ENCODE measurements around the gene RAB3IP.
"Not testable (repeated sequence)": the region's sequence is repeated elsewhere in the genome, so short reads cannot be mapped to it uniquely, and the experiment has no call there.

RAB3IP gene

DNA sequence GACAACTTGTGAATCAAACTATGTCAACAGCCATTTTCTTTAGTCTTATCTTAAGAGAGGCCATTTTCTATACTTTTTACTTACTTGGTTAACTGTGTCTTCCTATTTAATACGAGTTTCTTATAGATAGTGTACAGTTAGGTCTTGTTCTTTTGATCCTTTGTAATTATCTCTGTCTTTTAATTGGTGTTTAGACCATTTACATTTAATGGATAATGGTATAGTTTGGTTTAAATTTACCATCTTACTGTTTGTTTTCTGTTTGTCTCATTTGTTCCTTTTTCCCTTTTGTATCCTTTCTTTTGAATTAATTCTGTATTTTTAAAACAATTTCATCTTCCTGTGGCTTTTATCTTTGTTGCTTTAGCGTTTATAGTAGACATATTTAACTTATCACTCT, 19.4 kb downstream of the RAB3IP start:
- Histone ChIP-seq H3K4me3 (ENCODE audit: low read depth, low read length) (no peak overlapping the region), H3K27ac (no peak overlapping the region), H3K27me3 (replicated peaks) (no peaks in the 10 kb centered on the region), H3K36me3 (replicated peaks) (no peaks in the 10 kb centered on the region)
- DNase-seq: no peak
- TF ChIP-seq, protein P1, sequence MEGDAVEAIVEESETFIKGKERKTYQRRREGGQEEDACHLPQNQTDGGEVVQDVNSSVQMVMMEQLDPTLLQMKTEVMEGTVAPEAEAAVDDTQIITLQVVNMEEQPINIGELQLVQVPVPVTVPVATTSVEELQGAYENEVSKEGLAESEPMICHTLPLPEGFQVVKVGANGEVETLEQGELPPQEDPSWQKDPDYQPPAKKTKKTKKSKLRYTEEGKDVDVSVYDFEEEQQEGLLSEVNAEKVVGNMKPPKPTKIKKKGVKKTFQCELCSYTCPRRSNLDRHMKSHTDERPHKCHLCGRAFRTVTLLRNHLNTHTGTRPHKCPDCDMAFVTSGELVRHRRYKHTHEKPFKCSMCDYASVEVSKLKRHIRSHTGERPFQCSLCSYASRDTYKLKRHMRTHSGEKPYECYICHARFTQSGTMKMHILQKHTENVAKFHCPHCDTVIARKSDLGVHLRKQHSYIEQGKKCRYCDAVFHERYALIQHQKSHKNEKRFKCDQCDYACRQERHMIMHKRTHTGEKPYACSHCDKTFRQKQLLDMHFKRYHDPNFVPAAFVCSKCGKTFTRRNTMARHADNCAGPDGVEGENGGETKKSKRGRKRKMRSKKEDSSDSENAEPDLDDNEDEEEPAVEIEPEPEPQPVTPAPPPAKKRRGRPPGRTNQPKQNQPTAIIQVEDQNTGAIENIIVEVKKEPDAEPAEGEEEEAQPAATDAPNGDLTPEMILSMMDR (IDR thresholded peaks at IDR 0.05; ENCODE audit: low read depth, low read length, missing control alignments): no peak
- in situ Hi-C loops (cut with HindIII; ENCODE audit: low pct_ligation_motif_present, low sequenced_read_pairs): no loop called here

DNA sequence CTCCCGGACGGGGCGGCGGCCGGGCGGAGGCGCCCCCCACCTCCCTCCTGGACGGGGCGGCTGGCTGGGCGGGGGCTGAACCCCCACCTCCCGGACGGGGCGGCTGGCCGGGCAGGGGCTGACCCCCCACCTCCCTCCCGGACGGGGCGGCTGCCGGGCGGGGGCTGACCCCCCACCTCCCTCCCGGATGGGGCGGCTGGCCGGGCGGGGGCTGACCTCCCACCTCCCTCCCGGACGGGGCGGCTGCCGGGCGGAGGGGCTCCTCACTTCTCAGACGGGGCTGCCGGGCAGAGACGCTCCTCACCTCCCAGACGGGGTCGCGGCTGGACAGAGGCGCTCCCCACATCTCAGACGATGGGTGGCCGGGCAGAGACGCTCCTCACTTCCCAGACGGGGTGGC, 20.9 kb downstream of the RAB3IP start:
- DNase-seq; in situ Hi-C loops (cut with HindIII; ENCODE audit: low pct_ligation_motif_present, low sequenced_read_pairs); H3K27me3 ChIP-seq (replicated peaks); H3K4me3 ChIP-seq (ENCODE audit: low read depth, low read length); H3K36me3 ChIP-seq (replicated peaks); H3K27ac ChIP-seq: not testable (repeated sequence)

DNA sequence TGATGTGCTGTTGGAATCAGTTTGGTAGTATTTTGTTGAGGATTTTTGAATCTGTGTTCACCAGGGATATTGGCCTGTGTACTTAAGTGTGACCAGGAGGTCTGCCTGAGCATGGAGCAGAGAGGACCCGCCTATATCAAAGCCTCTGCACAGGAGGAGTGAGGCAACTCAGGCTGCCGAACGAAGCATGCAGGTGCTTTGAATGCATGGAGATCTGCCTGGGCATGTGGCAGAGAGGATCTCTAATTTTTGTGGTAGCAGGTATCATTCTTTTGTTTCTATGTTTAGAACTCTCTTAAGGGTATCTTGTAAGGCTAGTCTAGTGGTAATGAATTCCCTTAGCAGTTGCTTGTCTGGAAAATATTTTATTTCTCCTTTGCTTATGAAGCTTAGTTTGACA, 26.9 kb downstream of the RAB3IP start:
- TF ChIP-seq, protein P1 (IDR thresholded peaks at IDR 0.05; ENCODE audit: low read depth, low read length, missing control alignments): no peak
- DNase-seq: no peak
- Histone ChIP-seq H3K27me3 (replicated peaks) (no peaks in the 10 kb centered on the region), H3K36me3 (replicated peaks) (no peaks in the 10 kb centered on the region), H3K4me3 (ENCODE audit: low read depth, low read length) (no peak overlapping the region), H3K27ac (no peak overlapping the region)
- in situ Hi-C loops (cut with HindIII; ENCODE audit: low pct_ligation_motif_present, low sequenced_read_pairs): no loop called here

DNA sequence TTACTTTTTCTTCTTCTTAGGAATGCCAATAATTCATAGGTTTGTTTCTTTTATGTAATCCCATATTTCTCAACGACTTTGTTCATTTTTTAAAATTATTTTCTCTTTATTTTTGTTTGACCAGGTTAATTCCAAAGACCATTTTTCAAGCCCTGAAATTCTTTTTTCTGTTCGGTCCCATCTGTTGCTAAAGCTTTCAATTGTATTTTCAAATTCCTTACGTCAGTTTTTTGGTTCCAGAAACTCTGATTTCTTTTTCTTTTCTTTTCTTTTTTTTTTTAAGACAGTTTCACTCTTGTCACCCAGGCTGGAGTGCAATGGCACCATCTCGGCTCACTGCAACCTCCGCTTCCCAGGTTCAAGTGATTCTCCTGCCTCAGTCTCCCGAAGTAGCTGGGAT, 27.6 kb downstream of the RAB3IP start:
- no peaks in the 10 kb centered on the region for H3K27me3 ChIP-seq (replicated peaks)
- no peak overlapping the region for H3K4me3 ChIP-seq (ENCODE audit: low read depth, low read length)
- H3K36me3 ChIP-seq (replicated peaks): no peaks in the 10 kb centered on the region
- H3K27ac ChIP-seq: no peak overlapping the region
- no peak for DNase-seq
- TF ChIP-seq, protein P1 (IDR thresholded peaks at IDR 0.05; ENCODE audit: low read depth, low read length, missing control alignments): no peak
- in situ Hi-C loops (cut with HindIII; ENCODE audit: low pct_ligation_motif_present, low sequenced_read_pairs): no loop called here

DNA sequence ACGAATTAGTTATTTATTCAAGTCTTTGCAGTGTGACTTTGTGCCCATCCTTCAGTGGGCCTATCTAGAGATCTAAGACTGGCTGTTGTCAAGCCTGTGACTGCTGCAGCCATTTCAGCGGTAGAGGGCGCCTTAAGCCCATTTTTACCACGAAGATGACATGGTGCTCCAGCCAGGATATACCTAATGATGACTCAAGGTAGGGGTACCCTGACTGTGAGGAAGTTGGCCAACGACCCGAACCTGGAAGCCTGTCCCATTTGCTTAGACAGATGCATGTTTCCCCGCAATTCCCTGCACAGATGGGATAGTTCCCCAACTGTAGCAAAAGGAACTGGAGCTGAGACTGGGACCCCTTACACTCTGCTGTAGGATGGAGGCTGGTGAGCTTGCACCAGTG, 41.3 kb downstream of the RAB3IP start:
- Histone ChIP-seq H3K27ac (no peak overlapping the region), H3K36me3 (replicated peaks) (no peaks in the 10 kb centered on the region), H3K4me3 (ENCODE audit: low read depth, low read length) (no peak overlapping the region), H3K27me3 (replicated peaks) (no peaks in the 10 kb centered on the region)
- in situ Hi-C loops (cut with HindIII; ENCODE audit: low pct_ligation_motif_present, low sequenced_read_pairs): no loop called here
- peak; percentile 56 for DNase-seq
- TF ChIP-seq, protein P1 (IDR thresholded peaks at IDR 0.05; ENCODE audit: low read depth, low read length, missing control alignments): peak; percentile 87

DNA sequence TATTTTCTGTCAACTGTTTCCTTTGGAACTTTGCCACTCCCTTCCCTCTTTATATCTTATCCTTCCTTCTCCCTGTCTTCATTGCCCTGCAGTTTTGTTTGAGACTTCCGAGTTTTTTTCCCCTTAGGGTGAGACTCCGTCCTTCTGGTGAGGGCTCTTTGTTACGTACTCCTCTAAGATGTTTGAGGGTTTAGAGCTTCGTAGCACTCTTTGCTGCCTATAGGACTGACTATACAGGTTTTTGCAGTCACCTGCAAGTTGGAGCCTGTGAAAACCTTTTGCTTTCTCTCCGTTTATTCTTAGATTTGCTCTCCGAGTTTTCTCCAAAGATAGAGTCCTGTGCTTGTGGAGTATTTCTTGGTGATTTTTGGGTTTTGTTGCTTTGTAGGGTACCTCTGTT, 44.7 kb downstream of the RAB3IP start:
- H3K27me3 ChIP-seq (replicated peaks): no peaks in the 10 kb centered on the region
- TF ChIP-seq, protein P1 (IDR thresholded peaks at IDR 0.05; ENCODE audit: low read depth, low read length, missing control alignments): no peak
- no peak overlapping the region for H3K4me3 ChIP-seq (ENCODE audit: low read depth, low read length)
- in situ Hi-C loops (cut with HindIII; ENCODE audit: low pct_ligation_motif_present, low sequenced_read_pairs): no loop called here
- no peak for DNase-seq
- no peaks in the 10 kb centered on the region for H3K36me3 ChIP-seq (replicated peaks)
- no peak overlapping the region for H3K27ac ChIP-seq
